ENCODE measurements around the gene SOX8. TPM values are rescaled to one million over a fixed set of nuclear protein-coding genes. Genes with fewer than 3 reads are reported as not detected.

SOX8 gene
- total RNA-seq, 1 experiment from 2014 or later, result 5.2 TPM

DNA sequence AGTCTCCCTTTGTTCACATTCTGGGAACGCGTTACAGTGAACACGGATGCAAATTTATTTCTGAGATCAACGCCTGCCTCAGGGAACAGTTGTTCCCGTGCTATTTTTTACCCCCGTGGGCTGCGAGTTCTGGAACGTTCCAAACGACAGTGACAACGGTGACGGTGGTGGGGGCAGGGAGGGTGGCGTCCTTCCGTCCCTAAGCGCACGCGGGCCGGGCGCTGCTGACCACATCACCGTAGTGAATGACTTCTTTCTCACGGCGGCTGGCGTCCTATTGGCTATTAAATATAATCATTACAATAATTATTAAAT lies 45.9 kb downstream of the SOX8 start:
- POLR2A ChIA-PET, result no interaction called here
- BruUV-seq (replicated peaks), result no TSS peak
- CTCF ChIA-PET, result no interaction called here
- Histone ChIP-seq H3K4me2 (ENCODE audit: low read length) (no peak overlapping the region), H2AFZ (ENCODE audit: low read depth, low read length, poor library complexity, severe bottlenecking) (no peak overlapping the region), H3K36me3 (ENCODE audit: control insufficient read depth in 1 of 2, insufficient read depth in 2 of 2, low read length in 2 of 2) (no peaks in the 10 kb centered on the region), H3K9me2 (ENCODE audit: insufficient read depth) (no peaks in the 10 kb centered on the region), H3K27ac (ENCODE audit: low read depth, low read length) (no peak overlapping the region), H3K4me1 (ENCODE audit: control insufficient read depth in 1 of 2, insufficient read depth in 2 of 2, low read length in 2 of 2) (no peaks in the 10 kb centered on the region), H3K4me3 (replicated peaks in 1 of 2; ENCODE audit: low read depth in 1 of 2, low read length in 2 of 2) (no peak overlapping the region), H3K9ac (ENCODE audit: low read length) (no peak overlapping the region), H4K20me1 (ENCODE audit: insufficient read depth) (no peaks in the 10 kb centered on the region), H3K27me3 (ENCODE audit: insufficient read depth, low read length) (peaks cover 11% of the 10 kb centered on the region), H3K79me2 (ENCODE audit: insufficient read depth, low read length) (no peaks in the 10 kb centered on the region), H3K9me3 (ENCODE audit: control insufficient read depth in 1 of 2, insufficient read depth in 1 of 2, low read depth in 1 of 2, low read length in 2 of 2) (no peaks in the 10 kb centered on the region)
- no peak for ATAC-seq
- TF ChIP-seq, protein P1, sequence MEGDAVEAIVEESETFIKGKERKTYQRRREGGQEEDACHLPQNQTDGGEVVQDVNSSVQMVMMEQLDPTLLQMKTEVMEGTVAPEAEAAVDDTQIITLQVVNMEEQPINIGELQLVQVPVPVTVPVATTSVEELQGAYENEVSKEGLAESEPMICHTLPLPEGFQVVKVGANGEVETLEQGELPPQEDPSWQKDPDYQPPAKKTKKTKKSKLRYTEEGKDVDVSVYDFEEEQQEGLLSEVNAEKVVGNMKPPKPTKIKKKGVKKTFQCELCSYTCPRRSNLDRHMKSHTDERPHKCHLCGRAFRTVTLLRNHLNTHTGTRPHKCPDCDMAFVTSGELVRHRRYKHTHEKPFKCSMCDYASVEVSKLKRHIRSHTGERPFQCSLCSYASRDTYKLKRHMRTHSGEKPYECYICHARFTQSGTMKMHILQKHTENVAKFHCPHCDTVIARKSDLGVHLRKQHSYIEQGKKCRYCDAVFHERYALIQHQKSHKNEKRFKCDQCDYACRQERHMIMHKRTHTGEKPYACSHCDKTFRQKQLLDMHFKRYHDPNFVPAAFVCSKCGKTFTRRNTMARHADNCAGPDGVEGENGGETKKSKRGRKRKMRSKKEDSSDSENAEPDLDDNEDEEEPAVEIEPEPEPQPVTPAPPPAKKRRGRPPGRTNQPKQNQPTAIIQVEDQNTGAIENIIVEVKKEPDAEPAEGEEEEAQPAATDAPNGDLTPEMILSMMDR (IDR thresholded peaks at IDR 0.05 in 2 of 3, conservative IDR thresholded peaks at IDR 0.05 in 1 of 3; ENCODE audit: borderline replicate concordance in 1 of 3, insufficient read depth in 1 of 3, low read depth in 2 of 3, low read length in 2 of 3), result no peak
- TF ChIP-seq TCF7L2 (IDR thresholded peaks at IDR 0.05; ENCODE audit: borderline replicate concordance, extremely low read depth, insufficient read depth, insufficient read length) (no peak), POLR2AphosphoS5 (IDR thresholded peaks at IDR 0.05; ENCODE audit: low read depth, low read length) (no peak), ZNF274 (IDR thresholded peaks at IDR 0.05; ENCODE audit: low read depth, low read length) (no peak), EZH2phosphoT487 (IDR thresholded peaks at IDR 0.05; ENCODE audit: borderline replicate concordance) (no peak), YY1 (IDR thresholded peaks at IDR 0.05; ENCODE audit: extremely low read depth, insufficient replicate concordance, low read depth, low read length) (no peak), ZFX (IDR thresholded peaks at IDR 0.05) (no peak), ELF1 (IDR thresholded peaks at IDR 0.05; ENCODE audit: borderline replicate concordance, low read depth) (no peak), POLR2A (IDR thresholded peaks at IDR 0.05; ENCODE audit: borderline replicate concordance, extremely low read depth, insufficient read depth, insufficient read length) (no peak), CEBPB (IDR thresholded peaks at IDR 0.05; ENCODE audit: low read depth) (no peak), JUND (IDR thresholded peaks at IDR 0.05) (no peak)
- TF ChIP-seq, protein P2, sequence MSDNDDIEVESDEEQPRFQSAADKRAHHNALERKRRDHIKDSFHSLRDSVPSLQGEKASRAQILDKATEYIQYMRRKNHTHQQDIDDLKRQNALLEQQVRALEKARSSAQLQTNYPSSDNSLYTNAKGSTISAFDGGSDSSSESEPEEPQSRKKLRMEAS (IDR thresholded peaks at IDR 0.05), result no peak
- TF ChIP-seq, protein P3, sequence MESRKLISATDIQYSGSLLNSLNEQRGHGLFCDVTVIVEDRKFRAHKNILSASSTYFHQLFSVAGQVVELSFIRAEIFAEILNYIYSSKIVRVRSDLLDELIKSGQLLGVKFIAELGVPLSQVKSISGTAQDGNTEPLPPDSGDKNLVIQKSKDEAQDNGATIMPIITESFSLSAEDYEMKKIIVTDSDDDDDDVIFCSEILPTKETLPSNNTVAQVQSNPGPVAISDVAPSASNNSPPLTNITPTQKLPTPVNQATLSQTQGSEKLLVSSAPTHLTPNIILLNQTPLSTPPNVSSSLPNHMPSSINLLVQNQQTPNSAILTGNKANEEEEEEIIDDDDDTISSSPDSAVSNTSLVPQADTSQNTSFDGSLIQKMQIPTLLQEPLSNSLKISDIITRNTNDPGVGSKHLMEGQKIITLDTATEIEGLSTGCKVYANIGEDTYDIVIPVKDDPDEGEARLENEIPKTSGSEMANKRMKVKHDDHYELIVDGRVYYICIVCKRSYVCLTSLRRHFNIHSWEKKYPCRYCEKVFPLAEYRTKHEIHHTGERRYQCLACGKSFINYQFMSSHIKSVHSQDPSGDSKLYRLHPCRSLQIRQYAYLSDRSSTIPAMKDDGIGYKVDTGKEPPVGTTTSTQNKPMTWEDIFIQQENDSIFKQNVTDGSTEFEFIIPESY (IDR thresholded peaks at IDR 0.05; ENCODE audit: extremely low read depth, insufficient replicate concordance, low read length), result no peak
- intact Hi-C loops (cut with micrococcal nuclease), result no loop called here
- RAD21 ChIA-PET (ENCODE audit: low non-redundant PET in 1 of 2, low total read pairs in 2 of 2, uncharacterized antibody in 2 of 2, unreplicated experiment in 2 of 2), result no interaction called here
- no peak for DNase-seq (ENCODE audit: low read depth, low spot score)
